GM21529 (cell line): ENCODE results near the gene RFNG.

Experiments
- ATAC-seq: cut with Tn5 transposase; IDR thresholded peaks from one replicate; pipeline ENCODE4 v1.9.1; 2021; ENCODE audit not compliant: unreplicated experiment

The RFNG gene

GRCh38 chr17:82078433-82078832 lies 26.8 kb upstream of the RFNG start:
- ATAC-seq = no peak

GRCh38 chr17:82077617-82078358 lies 26.2 kb upstream of the RFNG start:
- ATAC-seq = no peak

- ATAC-seq = no peak
Measured at GRCh38 chr17:82076785-82077591, 25.4 kb upstream of the RFNG start.

GRCh38 chr17:82076018-82076784 lies 24.6 kb upstream of the RFNG start:
- no peak for ATAC-seq

- no peak for ATAC-seq
Measured at GRCh38 chr17:82073446-82073845, 21.8 kb upstream of the RFNG start.

GRCh38 chr17:82072827-82073226 lies 21.2 kb upstream of the RFNG start:
- ATAC-seq = no peak

GRCh38 chr17:82070611-82071010 lies 19.0 kb upstream of the RFNG start:
- no peak for ATAC-seq

GRCh38 chr17:82065638-82066303 lies 14.2 kb upstream of the RFNG start, which contains the start of gene DUS1L:
DUS1L (minus strand) TSS chr17:82065804; CDS start chr17:82065059, 745 bp downstream.
- peak; percentile 62 for ATAC-seq

GRCh38 chr17:82065193-82065637 lies 13.6 kb upstream of the RFNG start:
- peak; percentile 26 for ATAC-seq

GRCh38 chr17:82064433-82065192 lies 13.0 kb upstream of the RFNG start:
- ATAC-seq = no peak

GRCh38 chr17:82063424-82064415 lies 12.1 kb upstream of the RFNG start:
- no peak for ATAC-seq

- ATAC-seq = no peak
Measured at GRCh38 chr17:82062984-82063368, 11.4 kb upstream of the RFNG start.

- ATAC-seq = no peak
Measured at GRCh38 chr17:82062076-82062983, 10.7 kb upstream of the RFNG start.

- ATAC-seq = no peak
Measured at GRCh38 chr17:82061047-82061925, 9.7 kb upstream of the RFNG start.

GRCh38 chr17:82060614-82061013 lies 9.0 kb upstream of the RFNG start:
- ATAC-seq = no peak

- ATAC-seq = no peak
Measured at GRCh38 chr17:82060001-82060380, 8.4 kb upstream of the RFNG start.
